GM23338 (cell line): ENCODE measurements around the gene SPIRE2.
A peak's percentile ranks its signal among the peaks of the same experiment; 100 is the strongest.

Experiments
- CTCF ChIP-seq, 2 experiments: fragments of 200-600 bp in 1 of 2; sonication (generic) in 1 of 2; conservative IDR thresholded peaks; 2 replicates each; pipeline versions ENCODE4 v1.5.1 to v1.6.1; 2016 to 2017; ENCODE audit warnings: antibody characterized with exemption in 2 of 2, low read depth in 2 of 2, mild to moderate bottlenecking in 2 of 2, moderate library complexity in 1 of 2
- EZH2 ChIP-seq: fragments of 200-600 bp; sonication (generic); IDR thresholded peaks from one replicate; pipeline ENCODE4 v1.8.0; 2017; ENCODE audit warnings: antibody characterized with exemption, mild to moderate bottlenecking, low read depth; ENCODE audit not compliant: unreplicated experiment
- EZH2phosphoT487 ChIP-seq: fragments of 200-600 bp; sonication (generic); IDR thresholded peaks from one replicate; pipeline ENCODE4 v1.8.1; 2018; ENCODE audit warnings: antibody characterized with exemption; ENCODE audit not compliant: unreplicated experiment
- POLR2AphosphoS5 ChIP-seq: IDR thresholded peaks from 2 replicates; pipeline ENCODE4 v1.6.1; 2016; ENCODE audit warnings: antibody characterized with exemption, low read depth
- REST ChIP-seq: IDR thresholded peaks from one replicate; pipeline ENCODE4 v1.6.1; 2018; ENCODE audit warnings: antibody characterized with exemption; ENCODE audit not compliant: unreplicated experiment
- ZNF114 ChIP-seq: fragments of 250-450 bp; sonication (Bioruptor Pico); IDR thresholded peaks from 2 replicates; pipeline ENCODE4 v1.5.0; 2020; ENCODE audit warnings: mild to moderate bottlenecking, moderate library complexity

GRCh38 chr16:89860747-89861304, 32.6 kb downstream of the SPIRE2 start:
- peak; percentile 93 to 98 for TF ChIP-seq CTCF (conservative IDR thresholded peaks at IDR 0.05; ENCODE audit: low read depth in 2 of 2)
- no peak for TF ChIP-seq ZNF114 (CRISPR knock-in tag)
- no peak for TF ChIP-seq POLR2AphosphoS5
- no peak for TF ChIP-seq EZH2phosphoT487
- TF ChIP-seq EZH2: no peak
- no peak for TF ChIP-seq REST
